ENCODE results near the gene PDS5B. TPM values are rescaled to one million over a fixed set of nuclear protein-coding genes. Genes with fewer than 3 reads are reported as not detected.

The PDS5B gene
- total and polyA plus RNA-seq, 2 donors (not counting 1 experiment from before 2014, with no cell fraction given): 6.6 to 62.9 TPM

DNA sequence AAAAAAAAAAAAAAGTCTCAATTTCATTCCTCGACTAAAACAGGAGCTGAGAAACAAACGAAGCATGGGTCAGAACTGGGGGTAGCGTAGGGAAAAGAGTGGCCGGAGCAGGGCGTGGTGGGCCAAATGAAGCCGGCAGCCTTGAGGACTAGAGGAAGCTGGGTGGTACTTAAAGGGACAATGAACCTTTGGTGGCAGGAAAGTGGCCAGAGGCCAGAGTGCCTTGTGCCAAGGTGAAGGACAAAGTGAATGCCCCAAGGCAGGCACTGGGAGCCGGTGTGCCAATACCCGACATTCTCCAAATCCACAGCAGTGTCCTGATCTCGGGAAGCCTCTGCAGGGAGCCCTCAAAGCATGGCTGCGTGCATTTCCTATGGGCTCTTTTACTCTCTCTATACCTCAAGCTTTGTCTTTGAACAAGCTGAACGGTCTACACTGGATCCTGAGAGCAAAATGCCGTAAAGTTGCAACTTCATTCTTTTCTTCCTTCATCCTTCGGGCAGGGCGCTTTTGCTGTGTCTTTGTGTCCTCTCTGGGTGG lies 235.0 kb downstream of the PDS5B start:
- Histone ChIP-seq H3K9ac (ENCODE audit: low read length) (no peak overlapping the region), H3K27ac (ENCODE audit: low read length in 2 of 2) (no peak overlapping the region), H3K4me1 (ENCODE audit: control insufficient read depth in 2 of 2, insufficient read depth in 2 of 2, low read length in 2 of 2) (no peaks in the 10 kb centered on the region), H3K27me3 (replicated peaks in 1 of 4; ENCODE audit: control extremely low read depth in 1 of 4, control insufficient read depth in 3 of 4, insufficient read depth in 4 of 4, low read length in 3 of 4) (no peaks in the 10 kb centered on the region), H3K79me2 (ENCODE audit: control insufficient read depth, insufficient read depth, low read length) (no peaks in the 10 kb centered on the region), H3K9me3 (ENCODE audit: control extremely low read depth in 1 of 3, control insufficient read depth in 2 of 3, insufficient read depth in 1 of 3, low read length in 2 of 3) (no peaks in the 10 kb centered on the region), H2AFZ (ENCODE audit: insufficient read depth, low read depth, low read length, poor library complexity, severe bottlenecking) (no peak overlapping the region), H3K36me3 (replicated peaks in 1 of 2; ENCODE audit: control extremely low read depth in 1 of 2, control insufficient read depth in 1 of 2, extremely low read depth in 1 of 2, insufficient read depth in 2 of 2, low read length in 1 of 2) (no peaks in the 10 kb centered on the region), H4K20me1 (ENCODE audit: control insufficient read depth, insufficient read depth, low read length, poor library complexity, severe bottlenecking) (no peaks in the 10 kb centered on the region), H3K4me3 (ENCODE audit: control extremely low read depth in 1 of 5, extremely low read depth in 1 of 5, insufficient read depth in 1 of 5, low read depth in 2 of 5, low read length in 4 of 5) (no peak overlapping the region), H3K4me2 (replicated peaks; ENCODE audit: low read depth, low read length, poor library complexity, severe bottlenecking) (no peak overlapping the region)
- H3K4me3 Mint-ChIP-seq: no peak overlapping the region
- no peak for ATAC-seq (ENCODE audit: low read depth)
- H3K9me3 Mint-ChIP-seq (ENCODE audit: insufficient read depth): peaks cover 2% of the 10 kb centered on the region
- intact Hi-C loops (cut with micrococcal nuclease): no loop called here
- no peaks in the 10 kb centered on the region for H3K4me1 Mint-ChIP-seq
- peaks cover 3% of the 10 kb centered on the region for H3K27me3 Mint-ChIP-seq
- CTCF ChIA-PET: no interaction called here
- POLR2A ChIA-PET: no interaction called here
- TF ChIP-seq EZH2 (IDR thresholded peaks at IDR 0.05; ENCODE audit: borderline replicate concordance, insufficient read depth, low read depth, low read length, poor library complexity, severe bottlenecking): no peak
- no peak for TF ChIP-seq CTCF (IDR thresholded peaks at IDR 0.05)
- H3K27ac Mint-ChIP-seq: no peak overlapping the region
- no peak for DNase-seq
- 95% methylated on average over 10 of the region's 14 CpGs for WGBS (ENCODE audit: insufficient coverage)

DNA sequence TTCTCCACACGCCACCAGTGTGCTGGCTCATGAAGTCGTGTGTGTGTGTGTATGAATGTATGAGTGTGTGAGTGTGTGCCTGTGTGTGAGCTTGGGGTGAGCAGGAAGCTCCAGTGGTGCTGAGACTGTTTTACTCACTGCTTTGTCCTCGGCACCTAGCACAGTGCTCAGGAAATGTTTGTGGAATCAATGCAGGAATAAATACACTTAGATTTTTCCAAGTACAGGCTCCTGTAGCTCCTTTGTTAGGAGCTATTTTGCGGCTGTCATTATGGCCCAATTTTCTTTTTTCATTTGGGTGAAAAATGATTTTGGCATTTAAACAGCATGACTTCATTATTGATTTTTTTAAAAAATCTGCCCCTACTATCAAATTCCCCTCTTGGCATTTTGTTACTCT lies 236.5 kb downstream of the PDS5B start:
- H3K4me2 ChIP-seq (replicated peaks; ENCODE audit: low read depth, low read length, poor library complexity, severe bottlenecking): no peak overlapping the region
- CTCF ChIA-PET: no interaction called here
- Mint-ChIP-seq H3K4me1 (no peaks in the 10 kb centered on the region), H3K27ac (no peak overlapping the region), H3K4me3 (no peak overlapping the region), H3K9me3 (ENCODE audit: insufficient read depth) (no peaks in the 10 kb centered on the region), H3K27me3 (peaks cover 3% of the 10 kb centered on the region)
- DNase-seq: no peak
- no peaks in the 10 kb centered on the region for H3K36me3 ChIP-seq (replicated peaks in 1 of 2; ENCODE audit: control extremely low read depth in 1 of 2, control insufficient read depth in 1 of 2, extremely low read depth in 1 of 2, insufficient read depth in 2 of 2, low read length in 1 of 2)
- no peak overlapping the region for H3K9ac ChIP-seq (ENCODE audit: low read length)
- POLR2A ChIA-PET: no interaction called here
- no peaks in the 10 kb centered on the region for H3K9me3 ChIP-seq (ENCODE audit: control extremely low read depth in 1 of 3, control insufficient read depth in 2 of 3, insufficient read depth in 1 of 3, low read length in 2 of 3)
- no peak for ATAC-seq (ENCODE audit: low read depth)
- no peaks in the 10 kb centered on the region for H4K20me1 ChIP-seq (ENCODE audit: control insufficient read depth, insufficient read depth, low read length, poor library complexity, severe bottlenecking)
- no peak overlapping the region for H2AFZ ChIP-seq (ENCODE audit: insufficient read depth, low read depth, low read length, poor library complexity, severe bottlenecking)
- no peak overlapping the region for H3K4me3 ChIP-seq (ENCODE audit: control extremely low read depth in 1 of 5, extremely low read depth in 1 of 5, insufficient read depth in 1 of 5, low read depth in 2 of 5, low read length in 4 of 5)
- 93% methylated on average over 2 of the region's 4 CpGs for WGBS (ENCODE audit: insufficient coverage)
- H3K4me1 ChIP-seq (ENCODE audit: control insufficient read depth in 2 of 2, insufficient read depth in 2 of 2, low read length in 2 of 2): no peaks in the 10 kb centered on the region
- peaks cover 0 to 4% (median 0%) of the 10 kb centered on the region in 4 experiments for H3K27me3 ChIP-seq (replicated peaks in 1 of 4; ENCODE audit: control extremely low read depth in 1 of 4, control insufficient read depth in 3 of 4, insufficient read depth in 4 of 4, low read length in 3 of 4)
- H3K79me2 ChIP-seq (ENCODE audit: control insufficient read depth, insufficient read depth, low read length): no peaks in the 10 kb centered on the region
- H3K27ac ChIP-seq (ENCODE audit: low read length in 2 of 2): no peak overlapping the region
- intact Hi-C loops (cut with micrococcal nuclease): no loop called here
- TF ChIP-seq EZH2 (IDR thresholded peaks at IDR 0.05; ENCODE audit: borderline replicate concordance, insufficient read depth, low read depth, low read length, poor library complexity, severe bottlenecking) (no peak), CTCF (IDR thresholded peaks at IDR 0.05) (no peak)

Data from B cell (primary cell).